OCI-LY7 (cell line): Measurements from ENCODE around the gene PCDHA7. TPM values are rescaled to one million over a fixed set of nuclear protein-coding genes. Genes with fewer than 3 reads are reported as not detected.
"Not testable (repeated sequence)": the region's sequence is repeated elsewhere in the genome, so short reads cannot be mapped to it uniquely, and the experiment has no call there.

Experiments
- BruUV-seq: library from RNA; stranded (reverse); fragments of 400-500 nt; replicated peaks from 2 replicates; lab custom pipeline; 2021; lab: Mats Ljungman, UMichigan
- CTCF ChIA-PET: fragments of 300-600 bp; sonication (Branson Sonifier 250); formaldehyde crosslinking; loops from one replicate; lab custom pipeline; 2022; ENCODE audit warnings: antibody characterized with exemption; ENCODE audit not compliant: unreplicated experiment; lab: Charles Lee
- POLR2A ChIA-PET: fragments of 300-600 bp; sonication (Branson Sonifier 250); formaldehyde crosslinking; loops from one replicate; lab custom pipeline; 2022; ENCODE audit warnings: antibody characterized with exemption; lab: Charles Lee
- DNase-seq: peaks from one replicate; pipeline ENCODE4 v3.0.0-alpha.2; 2015; ENCODE audit warnings: low spot score
- H2AFZ ChIP-seq: fragments of 200-600 bp; sonication (generic), shearing (Covaris generic); 2 replicates; pipeline ENCODE4 v1.6.1; 2014; ENCODE audit warnings: mild to moderate bottlenecking, antibody characterized with exemption, low read length, moderate library complexity
- H3K27ac ChIP-seq: fragments of 200-600 bp; sonication (generic); 2 replicates; pipeline ENCODE4 v1.5.1; 2014; ENCODE audit warnings: mixed run types, low read depth, mild to moderate bottlenecking, moderate library complexity, low read length, inconsistent platforms; ENCODE audit not compliant: poor library complexity, severe bottlenecking
- H3K36me3 ChIP-seq: fragments of 200-600 bp; sonication (generic); 2 replicates; pipeline ENCODE4 v1.6.1; 2014; ENCODE audit warnings: mild to moderate bottlenecking, antibody characterized with exemption, low read length, moderate library complexity, mixed read lengths; ENCODE audit not compliant: insufficient read depth
- H3K4me1 ChIP-seq: fragments of 200-600 bp; sonication (generic); 2 replicates; pipeline ENCODE4 v1.5.1; 2014; ENCODE audit warnings: mild to moderate bottlenecking, low read length; ENCODE audit not compliant: insufficient read depth, poor library complexity, severe bottlenecking
- H3K4me2 ChIP-seq: fragments of 200-600 bp; sonication (generic); 2 replicates; pipeline ENCODE4 v1.6.1; 2014; ENCODE audit warnings: mild to moderate bottlenecking, low read length
- H3K4me3 ChIP-seq: fragments of 200-600 bp; sonication (generic); 2 replicates; pipeline ENCODE4 v1.5.1; 2014; ENCODE audit warnings: mild to moderate bottlenecking, low read depth, low read length; ENCODE audit not compliant: poor library complexity, severe bottlenecking
- H3K79me2 ChIP-seq: fragments of 200-600 bp; sonication (generic); 2 replicates; pipeline ENCODE4 v1.6.1; 2016; ENCODE audit warnings: low read depth, mild to moderate bottlenecking, low read length, moderate library complexity, mixed read lengths; ENCODE audit not compliant: insufficient read depth
- H3K9me2 ChIP-seq: fragments of 200-600 bp; sonication (generic); 2 replicates; pipeline ENCODE4 v1.6.1; 2016; ENCODE audit warnings: mild to moderate bottlenecking, low read length, mixed read lengths; ENCODE audit not compliant: insufficient read depth
- H3K9me3 ChIP-seq: fragments of 200-600 bp; sonication (generic); 2 replicates; pipeline ENCODE4 v1.6.1; 2014; ENCODE audit warnings: mild to moderate bottlenecking, mixed run types, low read length, mixed read lengths
- H4K20me1 ChIP-seq: fragments of 200-600 bp; sonication (generic); 2 replicates; pipeline ENCODE4 v1.6.1; 2014; ENCODE audit warnings: mild to moderate bottlenecking, antibody characterized with exemption, low read length, moderate library complexity, mixed read lengths; ENCODE audit not compliant: insufficient read depth
- CTCF ChIP-seq: fragments of 200-600 bp; sonication (generic); conservative IDR thresholded peaks from 2 replicates; pipeline ENCODE4 v1.5.1; 2014; ENCODE audit warnings: mild to moderate bottlenecking, antibody characterized with exemption, low read length, moderate library complexity, mixed read lengths
- EZH2phosphoT487 ChIP-seq: fragments of 200-600 bp; sonication (generic); IDR thresholded peaks from 2 replicates; pipeline ENCODE4 v1.6.1; 2018; ENCODE audit warnings: low read depth, borderline replicate concordance, mild to moderate bottlenecking, mixed run types, antibody characterized with exemption, low read length, moderate library complexity, mixed read lengths
- intact Hi-C: fragments of 100-400 bp; cut with micrococcal nuclease; formaldehyde crosslinking; loops from one replicate; pipeline ENCODE4 v1.10.0; 2022; ENCODE audit not compliant: unreplicated experiment
- total RNA-seq, 2 experiments: library from RNA; depleted of rRNA in 1 of 2; stranded (reverse); fragments of >200 nt in 1 of 2; shearing (Covaris generic) in 1 of 2; gene quantifications; 2 replicates each; pipeline ENCODE4 v1.2.3, GENCODE V29; 2014 to 2022

The PCDHA7 gene
- total RNA-seq, 2 experiments from 2014 or later: not detected

- no peaks in the 10 kb centered on the region for H3K9me3 ChIP-seq
- no peaks in the 10 kb centered on the region for H3K79me2 ChIP-seq
- H3K4me1 ChIP-seq: no peaks in the 10 kb centered on the region
- H3K27ac ChIP-seq: no peak overlapping the region
- ChIA-PET POLR2A (no interaction called here), CTCF (no interaction called here)
- H3K4me3 ChIP-seq: no peak overlapping the region
- H4K20me1 ChIP-seq: no peaks in the 10 kb centered on the region
- H2AFZ ChIP-seq: no peak overlapping the region
- no peaks in the 10 kb centered on the region for H3K36me3 ChIP-seq
- BruUV-seq: no TSS peak
- H3K9me2 ChIP-seq: no peaks in the 10 kb centered on the region
- intact Hi-C loops: no loop called here
- DNase-seq: no peak
- H3K4me2 ChIP-seq: no peak overlapping the region
- no peak for TF ChIP-seq EZH2phosphoT487
- no peak for TF ChIP-seq CTCF
Measured at GRCh38 chr5:140870221-140871201, 36.4 kb downstream of the PCDHA7 start.

- TF ChIP-seq CTCF (peak; percentile 50), EZH2phosphoT487 (no peak)
- CTCF ChIA-PET: no interaction called here
- no peak for DNase-seq
- Histone ChIP-seq H3K9me3 (no peaks in the 10 kb centered on the region), H3K36me3 (no peaks in the 10 kb centered on the region), H3K27ac (no peak within 1 kb of the TSS), H3K4me2 (no peak within 1 kb of the TSS), H4K20me1 (no peaks in the 10 kb centered on the region), H3K9me2 (no peaks in the 10 kb centered on the region), H3K79me2 (no peaks in the 10 kb centered on the region), H2AFZ (no peak within 1 kb of the TSS), H3K4me1 (no peaks in the 10 kb centered on the region), H3K4me3 (no peak within 1 kb of the TSS)
- intact Hi-C loops: no loop called here
- no TSS peak for BruUV-seq
- POLR2A ChIA-PET: no interaction called here
Measured at GRCh38 chr5:140875085-140876065, 41.3 kb downstream of the PCDHA7 start, which contains the start of gene PCDHA12. PCDHA12 (plus strand) TSS chr5:140875308; CDS start chr5:140875473, 165 bp downstream.

- POLR2A ChIA-PET, H3K4me2 ChIP-seq, H2AFZ ChIP-seq, BruUV-seq, intact Hi-C loops, H3K9me3 ChIP-seq, CTCF ChIA-PET, H3K4me3 ChIP-seq, H3K79me2 ChIP-seq, H4K20me1 ChIP-seq, H3K27ac ChIP-seq, H3K9me2 ChIP-seq, DNase-seq, H3K36me3 ChIP-seq, H3K4me1 ChIP-seq: not testable (repeated sequence)
Measured at GRCh38 chr5:140876541-140877261, 42.6 kb downstream of the PCDHA7 start.
